Upper lobe of left lung (tissue), 6 donors: ENCODE results near the gene ANKRD13D. TPM values are rescaled to one million over a fixed set of nuclear protein-coding genes. Genes with fewer than 3 reads are reported as not detected.
A peak's percentile ranks its signal among the peaks of the same experiment; 100 is the strongest.

ENCODE experiments used
- ATAC-seq, 2 donors: fragments of 200-7000 bp; cut with Tn5 transposase; one replicate each; pipeline ENCODE4 v1.9.1; 2022; ENCODE audit warnings: mild to moderate bottlenecking in 2 of 2, moderate library complexity in 2 of 2; ENCODE audit not compliant: low FRiP score in 2 of 2
- DNase-seq, 2 donors: peaks; one replicate each; pipeline ENCODE4 v3.0.0-alpha.2; 2019 to 2020
- H3K27ac ChIP-seq, 4 donors: fragments of 200-600 bp; sonication (generic); one replicate each; pipeline ENCODE4 v1.5.1; 2016 to 2019
- H3K27me3 ChIP-seq, 4 donors: fragments of 200-600 bp; sonication (generic); one replicate each; pipeline ENCODE4 v1.5.1; 2017 to 2019
- H3K36me3 ChIP-seq, 4 donors: fragments of 200-600 bp; sonication (generic); one replicate each; pipeline ENCODE4 v1.5.1; 2016 to 2019
- H3K4me1 ChIP-seq, 4 donors: fragments of 200-600 bp; sonication (generic); one replicate each; pipeline ENCODE4 v1.5.1; 2018 to 2019
- H3K4me3 ChIP-seq, 4 donors: fragments of 200-600 bp; sonication (generic); one replicate each; pipeline ENCODE4 v1.5.1; 2017 to 2019; ENCODE audit warnings: mild to moderate bottlenecking in 2 of 4, moderate library complexity in 1 of 4
- H3K9me3 ChIP-seq, 4 donors: fragments of 200-600 bp; sonication (generic); one replicate each; pipeline ENCODE4 v1.5.1; 2018 to 2019
- EP300 ChIP-seq, 4 donors: sonication (generic); formaldehyde crosslinking; IDR thresholded peaks; one replicate each; pipeline ENCODE4 v1.5.1; 2017; ENCODE audit warnings: antibody characterized with exemption in 4 of 4, control low read depth in 2 of 4
- POLR2A ChIP-seq, 4 donors: fragments of 450-650 bp; IDR thresholded peaks; one replicate each; pipeline ENCODE4 v1.5.1; 2016 to 2017; ENCODE audit warnings: antibody characterized with exemption in 4 of 4, mild to moderate bottlenecking in 2 of 4
- POLR2AphosphoS5 ChIP-seq, 2 donors: sonication (generic); formaldehyde crosslinking; IDR thresholded peaks; one replicate each; pipeline ENCODE4 v1.5.1; 2017; ENCODE audit warnings: antibody characterized with exemption in 2 of 2
- WGBS, 2 donors: methylation state at CpG; one replicate each; pipeline ENCODE4 v1.1.5; 2017 to 2018; 5-methylcytosine and 5-hydroxymethylcytosine counted together
- total RNA-seq, 6 donors: library from RNA; depleted of rRNA in 4 of 6; stranded (reverse); fragments of >200 nt in 4 of 6; gene quantifications; one replicate each; pipeline versions ENCODE4 v1.1.0 to v1.2.1, GENCODE V29; 2016 to 2021
- TF ChIP-seq, protein P1 (sequence below), 6 experiments: fragments of 450-650 bp in 4 of 6; fragments of 200-600 bp in 2 of 6; sonication (generic) in 2 of 6; IDR thresholded peaks; one replicate each; pipeline ENCODE4 v1.5.1; 2016 to 2019; ENCODE audit warnings: antibody characterized with exemption in 6 of 6
- donor health status: DM: no; HTN: no; CAD: no; lungs with moderate emphysema.
- donor health status: DM: no; HTN: yes; CAD: no; lungs with severe emphysema.

ANKRD13D gene
- total RNA-seq, 6 donors from 2014 or later, result 47.4 to 221 (median 78.3) TPM

DNA sequence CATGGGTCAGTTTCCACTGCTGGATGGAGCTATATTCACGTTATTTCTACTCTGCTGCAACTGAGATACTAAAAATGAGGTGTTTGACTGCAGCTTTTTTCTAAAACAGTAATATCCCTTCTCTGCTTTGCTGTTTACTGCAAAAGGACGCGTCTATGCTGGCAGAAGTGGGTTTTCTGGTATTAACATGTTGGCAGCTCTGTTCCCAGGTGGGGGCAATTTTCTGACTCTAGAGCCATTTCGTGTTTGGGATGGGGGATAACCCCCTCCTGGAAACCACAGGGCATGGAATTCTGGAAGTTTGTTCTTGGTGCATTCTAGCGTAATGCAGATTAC, 17.9 kb upstream of the ANKRD13D start:
- peak overlapping the region; percentile 80 to 99 (median 94) for H3K27ac ChIP-seq

DNA sequence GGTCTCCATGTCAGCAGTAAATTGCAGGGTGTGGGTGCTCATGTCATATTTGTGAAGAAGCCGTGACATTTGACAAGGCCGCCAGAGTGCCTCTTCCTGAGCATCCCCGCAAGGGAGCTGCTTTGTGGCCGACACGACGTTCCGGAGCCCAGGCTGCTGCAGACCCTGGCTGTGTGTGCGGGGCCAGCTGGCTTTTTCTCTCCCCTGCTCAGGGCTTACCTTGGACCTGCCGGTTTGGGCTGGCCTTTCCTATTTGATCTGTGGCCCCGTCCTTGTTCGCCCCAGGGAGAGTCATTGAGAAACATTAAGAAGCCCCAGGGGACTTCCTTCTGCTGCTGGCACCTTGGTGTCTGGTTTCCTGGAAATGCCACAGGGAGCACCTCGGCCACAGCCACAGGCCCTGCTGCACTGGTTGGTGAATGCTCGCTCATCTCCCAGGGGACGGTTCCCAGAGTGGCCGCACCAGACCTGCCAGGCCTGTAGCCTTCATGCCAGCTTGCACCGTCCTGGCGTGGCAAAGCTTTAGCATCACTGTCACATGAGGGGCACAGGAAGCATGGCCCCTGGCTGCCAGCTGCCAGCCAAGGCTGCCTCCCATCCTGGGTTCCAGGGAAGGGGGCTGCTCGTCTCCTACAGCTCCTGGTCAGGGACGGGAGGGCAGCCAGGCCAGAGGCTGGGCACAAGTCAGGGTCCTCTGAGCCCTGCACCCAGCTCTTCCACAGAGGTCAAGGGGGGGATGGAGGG, 17.4 kb upstream of the ANKRD13D start:
- Histone ChIP-seq H3K4me1 (peaks cover 93 to 96% (median 95%) of the 10 kb centered on the region in 4 donors), H3K9me3 (no peaks in the 10 kb centered on the region), H3K4me3 (peak overlapping the region in 2 of 4 donors; percentile 16 to 99), H3K27ac (peak overlapping the region; percentile 80 to 99 (median 94)), H3K27me3 (no peaks in the 10 kb centered on the region), H3K36me3 (peaks cover 0 to 16% (median 3%) of the 10 kb centered on the region in 4 donors)
- DNase-seq (peak; percentile 53 to 66), ATAC-seq (no peak)
- WGBS, 2 donors, result 24 to 40% methylated on average over 2 to 19 of the region's 19 CpGs
- TF ChIP-seq EP300 (IDR thresholded peaks at IDR 0.05) (no peak), POLR2AphosphoS5 (IDR thresholded peaks at IDR 0.05) (no peak), POLR2A (IDR thresholded peaks at IDR 0.05) (no peak)
- TF ChIP-seq, protein P1, sequence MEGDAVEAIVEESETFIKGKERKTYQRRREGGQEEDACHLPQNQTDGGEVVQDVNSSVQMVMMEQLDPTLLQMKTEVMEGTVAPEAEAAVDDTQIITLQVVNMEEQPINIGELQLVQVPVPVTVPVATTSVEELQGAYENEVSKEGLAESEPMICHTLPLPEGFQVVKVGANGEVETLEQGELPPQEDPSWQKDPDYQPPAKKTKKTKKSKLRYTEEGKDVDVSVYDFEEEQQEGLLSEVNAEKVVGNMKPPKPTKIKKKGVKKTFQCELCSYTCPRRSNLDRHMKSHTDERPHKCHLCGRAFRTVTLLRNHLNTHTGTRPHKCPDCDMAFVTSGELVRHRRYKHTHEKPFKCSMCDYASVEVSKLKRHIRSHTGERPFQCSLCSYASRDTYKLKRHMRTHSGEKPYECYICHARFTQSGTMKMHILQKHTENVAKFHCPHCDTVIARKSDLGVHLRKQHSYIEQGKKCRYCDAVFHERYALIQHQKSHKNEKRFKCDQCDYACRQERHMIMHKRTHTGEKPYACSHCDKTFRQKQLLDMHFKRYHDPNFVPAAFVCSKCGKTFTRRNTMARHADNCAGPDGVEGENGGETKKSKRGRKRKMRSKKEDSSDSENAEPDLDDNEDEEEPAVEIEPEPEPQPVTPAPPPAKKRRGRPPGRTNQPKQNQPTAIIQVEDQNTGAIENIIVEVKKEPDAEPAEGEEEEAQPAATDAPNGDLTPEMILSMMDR (IDR thresholded peaks at IDR 0.05), result no peak

More for the DNA sequence above, 17.9 kb upstream of the ANKRD13D start:
- no peaks in the 10 kb centered on the region for H3K9me3 ChIP-seq
- peaks cover 0 to 16% (median 3%) of the 10 kb centered on the region in 4 donors for H3K36me3 ChIP-seq
- DNase-seq (no peak), ATAC-seq (no peak)
- TF ChIP-seq POLR2AphosphoS5 (IDR thresholded peaks at IDR 0.05), result no peak
- no peak for TF ChIP-seq POLR2A (IDR thresholded peaks at IDR 0.05)
- TF ChIP-seq EP300 (IDR thresholded peaks at IDR 0.05), result no peak
- TF ChIP-seq, protein P1 (IDR thresholded peaks at IDR 0.05), result no peak
- WGBS, 2 donors, result 47 to 63% methylated on average over 5 of the region's 5 CpGs
- peak overlapping the region in 2 of 4 donors; percentile 99 for H3K4me3 ChIP-seq
- no peaks in the 10 kb centered on the region for H3K27me3 ChIP-seq
- H3K4me1 ChIP-seq, result peaks cover 88 to 90% (median 89%) of the 10 kb centered on the region in 4 donors

DNA sequence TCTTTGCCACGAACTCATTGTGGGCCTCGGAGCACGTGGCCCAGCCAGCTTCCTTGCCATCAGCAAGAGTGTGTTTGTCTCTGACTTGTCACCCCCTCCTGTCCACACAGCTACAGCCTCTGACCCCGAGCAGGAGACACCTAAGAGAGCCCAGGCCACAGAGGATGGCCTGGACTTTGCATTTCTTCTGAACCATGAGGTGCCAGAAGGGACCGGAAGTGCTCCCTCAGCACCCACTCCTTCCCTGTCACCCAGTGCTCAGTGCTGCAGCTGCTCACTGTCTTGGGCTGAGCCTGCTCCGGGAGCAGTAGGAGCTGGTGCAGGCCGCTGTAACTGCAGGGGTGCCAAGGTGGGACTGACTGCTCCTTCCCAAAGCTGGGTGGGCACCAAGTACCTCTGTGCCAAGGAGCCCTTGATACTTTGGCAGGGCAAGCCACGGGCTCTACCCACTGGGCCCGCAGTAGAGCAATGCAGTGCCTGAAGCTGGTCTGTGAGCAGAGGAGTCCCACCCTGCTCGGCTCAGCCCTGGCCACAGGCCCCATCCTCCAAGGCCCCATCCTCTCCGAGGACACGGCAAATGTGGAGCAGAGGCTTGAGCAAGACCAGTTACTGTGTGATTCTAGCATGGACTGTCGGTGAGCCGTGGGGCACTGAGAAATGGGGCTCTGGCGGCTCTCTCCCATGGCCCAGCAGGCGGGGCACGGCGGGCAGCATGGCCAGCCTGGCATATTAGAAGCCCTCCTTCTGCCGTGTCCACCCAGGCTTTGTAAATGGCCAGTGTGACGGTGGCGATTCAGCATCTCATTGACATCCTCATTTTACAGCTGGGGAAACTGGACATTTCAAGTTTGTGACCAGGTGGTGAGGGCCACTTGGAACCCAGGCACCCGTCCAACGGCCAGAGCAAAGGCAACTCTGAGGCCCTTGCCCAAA, 16.5 kb upstream of the ANKRD13D start:
- ATAC-seq (peak in 1 of 2 donors; percentile 13), DNase-seq (peak; percentile 33 to 75)
- H3K4me3 ChIP-seq, result peak overlapping the region in 2 of 4 donors; percentile 1 to 16
- TF ChIP-seq, protein P1 (IDR thresholded peaks at IDR 0.05), result no peak
- TF ChIP-seq EP300 (IDR thresholded peaks at IDR 0.05) (no peak), POLR2A (IDR thresholded peaks at IDR 0.05) (no peak), POLR2AphosphoS5 (IDR thresholded peaks at IDR 0.05) (no peak)
- peak overlapping the region; percentile 80 to 99 (median 94) for H3K27ac ChIP-seq
- peaks cover 0 to 16% (median 3%) of the 10 kb centered on the region in 4 donors for H3K36me3 ChIP-seq
- peaks cover 98 to 100% (median 100%) of the 10 kb centered on the region in 4 donors for H3K4me1 ChIP-seq
- WGBS, 2 donors, result 33 to 63% methylated on average over 4 to 20 of the region's 23 CpGs
- no peaks in the 10 kb centered on the region for H3K27me3 ChIP-seq
- no peaks in the 10 kb centered on the region for H3K9me3 ChIP-seq

DNA sequence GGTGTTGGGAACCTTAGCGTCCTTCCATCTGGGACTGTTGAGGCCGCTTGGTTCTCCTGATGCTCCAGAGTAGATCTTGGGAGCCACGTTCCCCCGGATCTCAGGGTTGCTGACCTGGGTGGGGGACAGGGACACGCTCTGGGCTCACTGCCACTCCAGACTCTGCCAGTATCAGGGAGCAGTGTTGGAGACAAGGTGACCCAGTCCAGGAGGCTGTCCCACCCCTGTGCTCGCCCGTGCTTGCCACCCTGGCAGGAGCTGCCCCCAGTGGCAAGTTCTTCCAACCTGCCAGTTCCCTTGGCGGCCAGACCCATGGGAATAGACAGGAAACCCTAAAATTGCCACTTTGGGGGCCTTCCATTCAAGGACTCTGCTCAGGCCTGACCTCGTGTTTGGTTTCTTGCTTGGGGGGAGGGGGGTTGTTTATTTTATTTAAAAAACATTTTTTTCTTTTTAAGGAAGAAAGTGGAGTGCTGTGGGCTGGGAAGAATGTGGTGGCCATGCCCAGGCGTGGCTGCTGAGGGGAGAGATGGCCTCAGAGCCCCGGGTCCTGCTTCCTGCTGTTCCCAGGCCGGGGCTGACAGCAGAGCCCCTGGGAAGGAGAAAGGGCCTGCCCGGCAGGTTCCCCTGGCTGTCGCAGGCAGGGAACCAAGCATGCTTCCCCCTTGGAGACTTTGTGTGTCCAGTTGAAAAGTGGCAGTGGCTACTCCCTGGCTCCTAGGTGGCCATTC, 15.7 kb upstream of the ANKRD13D start:
- 22 to 45% methylated on average over 11 to 14 of the region's 14 CpGs for WGBS, 2 donors
- peak in 1 of 2 donors; percentile 68 for DNase-seq
- Histone ChIP-seq H3K4me1 (peaks cover 98 to 100% (median 100%) of the 10 kb centered on the region in 4 donors), H3K27me3 (no peaks in the 10 kb centered on the region), H3K4me3 (no peak overlapping the region), H3K36me3 (peaks cover 0 to 17% (median 4%) of the 10 kb centered on the region in 4 donors), H3K9me3 (no peaks in the 10 kb centered on the region), H3K27ac (peak overlapping the region; percentile 80 to 99 (median 94))
- ATAC-seq, result no peak
- no peak for TF ChIP-seq POLR2A (IDR thresholded peaks at IDR 0.05)
- no peak for TF ChIP-seq EP300 (IDR thresholded peaks at IDR 0.05)
- TF ChIP-seq POLR2AphosphoS5 (IDR thresholded peaks at IDR 0.05), result no peak
- TF ChIP-seq, protein P1 (IDR thresholded peaks at IDR 0.05), result no peak
